Measurements from ENCODE around the gene IRF1.

Gene IRF1

GRCh38 chr5:132474881-132475496 lies 15.6 kb downstream of the IRF1 start:
- no peak for DNase-seq (ENCODE audit: low read depth in 2 of 2)

GRCh38 chr5:132474131-132474723 lies 16.3 kb downstream of the IRF1 start:
- no peak for DNase-seq (ENCODE audit: low read depth in 2 of 2)

- no peak for DNase-seq (ENCODE audit: low read depth in 2 of 2)
Observed at GRCh38 chr5:132473668-132474067, 16.9 kb downstream of the IRF1 start.

- DNase-seq (ENCODE audit: low read depth in 2 of 2) = peak; percentile 66 to 67
Observed at GRCh38 chr5:132473019-132473531, 17.5 kb downstream of the IRF1 start.

GRCh38 chr5:132472431-132472830 lies 18.1 kb downstream of the IRF1 start:
- DNase-seq (ENCODE audit: low read depth in 2 of 2) = no peak

- no peak for DNase-seq (ENCODE audit: low read depth in 2 of 2)
Observed at GRCh38 chr5:132471944-132472343, 18.6 kb downstream of the IRF1 start.

- DNase-seq (ENCODE audit: low read depth in 2 of 2) = no peak
Observed at GRCh38 chr5:132471151-132471907, 19.2 kb downstream of the IRF1 start.

GRCh38 chr5:132470596-132470995 lies 20.0 kb downstream of the IRF1 start:
- DNase-seq (ENCODE audit: low read depth in 2 of 2) = no peak

- no peak for DNase-seq (ENCODE audit: low read depth in 2 of 2)
Observed at GRCh38 chr5:132470010-132470392, 20.6 kb downstream of the IRF1 start.

GRCh38 chr5:132469380-132470009 lies 21.1 kb downstream of the IRF1 start:
- DNase-seq (ENCODE audit: low read depth in 2 of 2) = no peak

- DNase-seq (ENCODE audit: low read depth in 2 of 2) = no peak
Observed at GRCh38 chr5:132468656-132469379, 21.8 kb downstream of the IRF1 start.

- no peak for DNase-seq (ENCODE audit: low read depth in 2 of 2)
Observed at GRCh38 chr5:132467287-132467984, 23.1 kb downstream of the IRF1 start.

- DNase-seq (ENCODE audit: low read depth in 2 of 2) = peak; percentile 51 to 53
Observed at GRCh38 chr5:132466433-132467286, 23.9 kb downstream of the IRF1 start.

- no peak for DNase-seq (ENCODE audit: low read depth in 2 of 2)
Observed at GRCh38 chr5:132465059-132465707, 25.4 kb downstream of the IRF1 start.

GRCh38 chr5:132464156-132464939 lies 26.2 kb downstream of the IRF1 start:
- DNase-seq (ENCODE audit: low read depth in 2 of 2) = no peak

GRCh38 chr5:132463811-132464155 lies 26.8 kb downstream of the IRF1 start:
- DNase-seq (ENCODE audit: low read depth in 2 of 2) = no peak

GRCh38 chr5:132462856-132463745 lies 27.5 kb downstream of the IRF1 start:
- no peak for DNase-seq (ENCODE audit: low read depth in 2 of 2)

GRCh38 chr5:132462333-132462732 lies 28.2 kb downstream of the IRF1 start:
- DNase-seq (ENCODE audit: low read depth in 2 of 2) = no peak

Data from stimulated activated CD8-positive, alpha-beta memory T cell treated with anti-CD3 and anti-CD28 coated beads, Interleukin-15, amount 100 ng/mL, for 48 hours (primary cell).